Activated CD8-positive, alpha-beta memory T cell treated with anti-CD3 and anti-CD28 coated beads for 48 hours (primary cell): ENCODE measurements around the gene HIPK2.

ENCODE experiments used
- DNase-seq, 3 experiments: peaks; one replicate each; pipeline ENCODE4 v3.0.0-alpha.2; 2020; ENCODE audit warnings: low read depth in 2 of 3, low spot score in 2 of 3

Gene HIPK2

GRCh38 chr7:139737221-139738100 is 40.3 kb downstream of the HIPK2 start:
- no peak for DNase-seq

- DNase-seq = no peak
These were observed 41.7 kb downstream of the HIPK2 start for GRCh38 chr7:139735912-139736595.

- DNase-seq = no peak
These were observed 42.3 kb downstream of the HIPK2 start for GRCh38 chr7:139735466-139735865.

GRCh38 chr7:139734395-139734794 is 43.4 kb downstream of the HIPK2 start:
- no peak for DNase-seq

GRCh38 chr7:139733751-139734150 is 44.0 kb downstream of the HIPK2 start:
- no peak for DNase-seq

- no peak for DNase-seq
These were observed 45.2 kb downstream of the HIPK2 start for GRCh38 chr7:139732471-139733167.

GRCh38 chr7:139731802-139732470 is 45.9 kb downstream of the HIPK2 start:
- DNase-seq = no peak

GRCh38 chr7:139730746-139731612 is 46.8 kb downstream of the HIPK2 start:
- no peak for DNase-seq

GRCh38 chr7:139728203-139728602 is 49.6 kb downstream of the HIPK2 start:
- no peak for DNase-seq

- no peak for DNase-seq
These were observed 50.6 kb downstream of the HIPK2 start for GRCh38 chr7:139727151-139727705.

GRCh38 chr7:139726485-139726869 is 51.3 kb downstream of the HIPK2 start:
- no peak for DNase-seq

- no peak for DNase-seq
These were observed 51.8 kb downstream of the HIPK2 start for GRCh38 chr7:139725858-139726484.

- DNase-seq = no peak
These were observed 52.7 kb downstream of the HIPK2 start for GRCh38 chr7:139725077-139725476.

GRCh38 chr7:139722604-139723003 is 55.2 kb downstream of the HIPK2 start:
- no peak for DNase-seq

- no peak for DNase-seq
These were observed 56.0 kb downstream of the HIPK2 start for GRCh38 chr7:139721821-139722220.

GRCh38 chr7:139721417-139721816 is 56.4 kb downstream of the HIPK2 start:
- no peak for DNase-seq

- DNase-seq = no peak
These were observed 57.0 kb downstream of the HIPK2 start for GRCh38 chr7:139720705-139721231.

GRCh38 chr7:139720186-139720585 is 57.6 kb downstream of the HIPK2 start:
- DNase-seq = no peak

- no peak for DNase-seq
These were observed 58.9 kb downstream of the HIPK2 start for GRCh38 chr7:139718859-139719258.
